ENCODE data around the gene BCL2L1.

GRCh38 chr20:31675828-31676608, 46.6 kb downstream of the BCL2L1 start:
- TF ChIP-seq PATZ1 (CRISPR knock-in tag; IDR thresholded peaks at IDR 0.05; ENCODE audit: borderline replicate concordance) (no peak), ZFP3 (CRISPR knock-in tag; IDR thresholded peaks at IDR 0.05) (no peak)

Measured in SK-N-SH treated with all-trans-retinoic acid at 6 μM for 48 hours (cell line).